GM10847 (cell line): Measurements from ENCODE around the gene WNT3A.

ENCODE experiments used
- POLR2A ChIP-seq: IDR thresholded peaks from 2 replicates; pipeline ENCODE4 v1.6.1; 2011; ENCODE audit not compliant: insufficient read length; ENCODE audit errors: extremely low read depth

Gene WNT3A

GRCh38 chr1:228105270-228105995 lies 98.6 kb downstream of the WNT3A start:
- no peak for TF ChIP-seq POLR2A

GRCh38 chr1:228105996-228106799 lies 99.4 kb downstream of the WNT3A start:
- TF ChIP-seq POLR2A, result no peak

GRCh38 chr1:228106800-228107054 lies 99.9 kb downstream of the WNT3A start:
- TF ChIP-seq POLR2A, result no peak

- no peak for TF ChIP-seq POLR2A
These were observed 100.8 kb downstream of the WNT3A start for GRCh38 chr1:228107636-228108035.

- TF ChIP-seq POLR2A, result no peak
These were observed 101.4 kb downstream of the WNT3A start for GRCh38 chr1:228108055-228108690.

- no peak for TF ChIP-seq POLR2A
These were observed 101.9 kb downstream of the WNT3A start for GRCh38 chr1:228108742-228109072.

- TF ChIP-seq POLR2A, result peak; percentile 97
These were observed 102.5 kb downstream of the WNT3A start, which contains the start of gene MRPL55 for GRCh38 chr1:228109073-228109961. MRPL55 (minus strand) TSS chr1:228109299; CDS start chr1:228108260, 1,039 bp downstream.

- TF ChIP-seq POLR2A, result no peak
These were observed 103.2 kb downstream of the WNT3A start for GRCh38 chr1:228109962-228110488.

- TF ChIP-seq POLR2A, result no peak
These were observed 103.8 kb downstream of the WNT3A start for GRCh38 chr1:228110556-228110955.
